Smooth muscle cell (in vitro differentiated cells): ENCODE results near the gene SMPD3. TPM values are rescaled to one million over a fixed set of nuclear protein-coding genes. Genes with fewer than 3 reads are reported as not detected.

Experiments used
- DNase-seq: peaks from one replicate; lab custom pipeline; 2025; ENCODE audit not compliant: unreplicated experiment; lab: John Stamatoyannopoulos, UW
- H2AFZ ChIP-seq: fragments of 200-600 bp; sonication (generic); 2 replicates; pipeline ENCODE4 v1.6.0; 2016; ENCODE audit warnings: antibody characterized with exemption, low read depth, mild to moderate bottlenecking
- H3F3A ChIP-seq: fragments of 200-600 bp; sonication (generic); 2 replicates; pipeline ENCODE4 v1.6.0; 2017; ENCODE audit warnings: antibody characterized with exemption, low read depth
- H3K27ac ChIP-seq: fragments of 200-600 bp; sonication (generic); 2 replicates; pipeline ENCODE4 v1.5.1; 2016; ENCODE audit warnings: low read depth, mild to moderate bottlenecking
- H3K27me3 ChIP-seq: fragments of 200-600 bp; sonication (generic); 2 replicates; pipeline ENCODE4 v1.6.1; 2016; ENCODE audit warnings: low read depth, mild to moderate bottlenecking
- H3K36me3 ChIP-seq: fragments of 200-600 bp; sonication (generic); 2 replicates; pipeline ENCODE4 v1.5.1; 2016; ENCODE audit warnings: low read depth
- H3K4me1 ChIP-seq: fragments of 200-600 bp; sonication (generic); 2 replicates; pipeline ENCODE4 v1.5.1; 2016; ENCODE audit warnings: low read depth
- H3K4me2 ChIP-seq: fragments of 200-600 bp; sonication (generic); 2 replicates; pipeline ENCODE4 v1.6.0; 2016; ENCODE audit warnings: mild to moderate bottlenecking
- H3K4me3 ChIP-seq: fragments of 200-600 bp; sonication (generic); 2 replicates; pipeline ENCODE4 v1.5.1; 2016; ENCODE audit warnings: mild to moderate bottlenecking
- H3K79me2 ChIP-seq: fragments of 200-600 bp; sonication (generic); 2 replicates; pipeline ENCODE4 v1.6.0; 2016; ENCODE audit warnings: low read depth, mild to moderate bottlenecking
- H3K9ac ChIP-seq: fragments of 200-600 bp; sonication (generic); 2 replicates; pipeline ENCODE4 v1.6.0; 2016; ENCODE audit warnings: low read depth
- H3K9me3 ChIP-seq: fragments of 200-600 bp; sonication (generic); replicated peaks from 2 replicates; pipeline ENCODE4 v1.5.1; 2016; ENCODE audit warnings: low read depth
- H4K20me1 ChIP-seq: fragments of 200-600 bp; sonication (generic); 2 replicates; pipeline ENCODE4 v1.6.0; 2016; ENCODE audit warnings: low read depth
- CTCF ChIP-seq: fragments of 200-600 bp; sonication (generic); IDR thresholded peaks from 2 replicates; pipeline ENCODE4 v1.5.1; 2017; ENCODE audit warnings: borderline replicate concordance, mild to moderate bottlenecking, antibody characterized with exemption; ENCODE audit not compliant: insufficient read depth, poor library complexity, severe bottlenecking
- WGBS: methylation state at CpG from one replicate; pipeline ENCODE4 v1.1.7; 2016; ENCODE audit warnings: low lambda C conversion rate; 5-methylcytosine and 5-hydroxymethylcytosine counted together
- polyA plus RNA-seq: library from polyadenylated mRNA; unstranded; fragments of >200 nt; fragmentation: Nextera tagmentation; extraction: Ambion mirVana; gene quantifications from 2 replicates; pipeline ENCODE4 v1.2.1, GENCODE V29; 2016
- total RNA-seq: library from RNA; depleted of rRNA; stranded (reverse); fragments of >200 nt; gene quantifications from 2 replicates; pipeline ENCODE4 v1.2.3, GENCODE V29; 2014

Gene SMPD3
- total and polyA plus RNA-seq, 2 experiments from 2014 or later: 0.63 to 0.73 TPM

GRCh38 chr16:68480084-68480995, 32.0 kb upstream of the SMPD3 start:
- no peak overlapping the region for H3K27ac ChIP-seq
- H3K4me2 ChIP-seq: no peak overlapping the region
- no peak overlapping the region for H3K4me3 ChIP-seq
- no peaks in the 10 kb centered on the region for H3K4me1 ChIP-seq
- no peak overlapping the region for H2AFZ ChIP-seq
- no peaks in the 10 kb centered on the region for H3K79me2 ChIP-seq
- H3K27me3 ChIP-seq: no peaks in the 10 kb centered on the region
- no peaks in the 10 kb centered on the region for H3K36me3 ChIP-seq
- no peak for DNase-seq
- H3K9ac ChIP-seq: no peak overlapping the region
- no peaks in the 10 kb centered on the region for H3K9me3 ChIP-seq
- no peaks in the 10 kb centered on the region for H3F3A ChIP-seq
- no peak for TF ChIP-seq CTCF
- no peaks in the 10 kb centered on the region for H4K20me1 ChIP-seq
- 91% methylated on average over 6 of the region's 6 CpGs for WGBS

GRCh38 chr16:68479271-68479670, 31.0 kb upstream of the SMPD3 start:
- no peaks in the 10 kb centered on the region for H3K9me3 ChIP-seq
- no peaks in the 10 kb centered on the region for H3K36me3 ChIP-seq
- no peak overlapping the region for H2AFZ ChIP-seq
- no peaks in the 10 kb centered on the region for H3K79me2 ChIP-seq
- no peak overlapping the region for H3K4me3 ChIP-seq
- no peak overlapping the region for H3K9ac ChIP-seq
- H3F3A ChIP-seq: no peaks in the 10 kb centered on the region
- no peaks in the 10 kb centered on the region for H3K27me3 ChIP-seq
- no peak for TF ChIP-seq CTCF
- no peak for DNase-seq
- no peak overlapping the region for H3K27ac ChIP-seq
- no peak overlapping the region for H3K4me2 ChIP-seq
- no peaks in the 10 kb centered on the region for H3K4me1 ChIP-seq
- WGBS: 58% methylated on average over 2 of the region's 2 CpGs
- H4K20me1 ChIP-seq: no peaks in the 10 kb centered on the region

- Histone ChIP-seq H3F3A (no peaks in the 10 kb centered on the region), H3K27me3 (no peaks in the 10 kb centered on the region), H3K79me2 (no peaks in the 10 kb centered on the region), H3K36me3 (no peaks in the 10 kb centered on the region), H3K4me1 (no peaks in the 10 kb centered on the region), H3K27ac (no peak overlapping the region), H3K9me3 (no peaks in the 10 kb centered on the region), H3K9ac (no peak overlapping the region), H3K4me2 (no peak overlapping the region), H4K20me1 (no peaks in the 10 kb centered on the region), H3K4me3 (no peak overlapping the region), H2AFZ (no peak overlapping the region)
- no peak for TF ChIP-seq CTCF
- WGBS: 49% methylated on average over 2 of the region's 2 CpGs
- no peak for DNase-seq
These were observed 30.4 kb upstream of the SMPD3 start for GRCh38 chr16:68478526-68479250.
